ENCODE data around the gene OR2L8. TPM values are rescaled to one million over a fixed set of nuclear protein-coding genes. Genes with fewer than 3 reads are reported as not detected.

Gene OR2L8
- total and polyA plus RNA-seq, 2 experiments from 2014 or later, result not detected

- TF ChIP-seq REST (IDR thresholded peaks at IDR 0.05; ENCODE audit: unreplicated experiment) (no peak), EZH2phosphoT487 (IDR thresholded peaks at IDR 0.05; ENCODE audit: unreplicated experiment) (no peak), ETS1 (IDR thresholded peaks at IDR 0.05) (no peak), JUNB (IDR thresholded peaks at IDR 0.05; ENCODE audit: unreplicated experiment) (no peak), NANOG (IDR thresholded peaks at IDR 0.05; ENCODE audit: borderline replicate concordance) (no peak), EZH2 (IDR thresholded peaks at IDR 0.05; ENCODE audit: low read depth, unreplicated experiment) (no peak), POLR2AphosphoS5 (IDR thresholded peaks at IDR 0.05; ENCODE audit: low read depth) (no peak), ZNF331 (CRISPR knock-in tag; IDR thresholded peaks at IDR 0.05; ENCODE audit: low read depth) (no peak)
Measured at GRCh38 chr1:247953408-247953807, 4.8 kb downstream of the OR2L8 start (continued).

GRCh38 chr1:247961791-247962190, 13.1 kb downstream of the OR2L8 start:
- peaks cover 18% of the 10 kb centered on the region for H3K36me3 Mint-ChIP-seq (ENCODE audit: low read depth)
- Histone ChIP-seq H4K20me1 (replicated peaks; ENCODE audit: insufficient read depth) (no peaks in the 10 kb centered on the region), H3K27ac (ENCODE audit: low read depth) (no peak overlapping the region), H3K9me2 (ENCODE audit: insufficient read depth) (no peaks in the 10 kb centered on the region), H3K4me3 (no peak overlapping the region), H3K27me3 (ENCODE audit: insufficient read depth) (no peaks in the 10 kb centered on the region), H3F3A (replicated peaks; ENCODE audit: low read depth) (no peaks in the 10 kb centered on the region), H3K4me1 (ENCODE audit: insufficient read depth) (no peaks in the 10 kb centered on the region), H3K36me3 (ENCODE audit: insufficient read depth) (no peaks in the 10 kb centered on the region), H2AFZ (no peak overlapping the region), H3K4me2 (no peak overlapping the region), H3K79me2 (replicated peaks; ENCODE audit: insufficient read depth) (no peaks in the 10 kb centered on the region)
- H3K27ac Mint-ChIP-seq, result no peak overlapping the region
- DNase-seq (ENCODE audit: low spot score) (no peak), ATAC-seq (no peak)
- H3K4me3 Mint-ChIP-seq, result no peak overlapping the region
- peaks cover 76% of the 10 kb centered on the region for H3K9me3 Mint-ChIP-seq
- no peaks in the 10 kb centered on the region for H3K27me3 Mint-ChIP-seq (ENCODE audit: insufficient read depth, low read depth, poor library complexity)
- no peaks in the 10 kb centered on the region for H3K4me1 Mint-ChIP-seq
- TF ChIP-seq CREB1 (CRISPR knock-in tag; IDR thresholded peaks at IDR 0.05; ENCODE audit: low read depth) (no peak), ETS1 (IDR thresholded peaks at IDR 0.05) (no peak), ZNF462 (CRISPR knock-in tag; IDR thresholded peaks at IDR 0.05) (no peak), JUNB (IDR thresholded peaks at IDR 0.05; ENCODE audit: unreplicated experiment) (no peak)
